ENCODE results near the gene PSMB1. TPM values are rescaled to one million over a fixed set of nuclear protein-coding genes. Genes with fewer than 3 reads are reported as not detected.

PSMB1 gene
- total and polyA plus RNA-seq, 9 of the 15 experiments (the other 6 are each of a cell fraction or from before 2014, with no cell fraction given): 447 to 2,953 (median 884) TPM

DNA sequence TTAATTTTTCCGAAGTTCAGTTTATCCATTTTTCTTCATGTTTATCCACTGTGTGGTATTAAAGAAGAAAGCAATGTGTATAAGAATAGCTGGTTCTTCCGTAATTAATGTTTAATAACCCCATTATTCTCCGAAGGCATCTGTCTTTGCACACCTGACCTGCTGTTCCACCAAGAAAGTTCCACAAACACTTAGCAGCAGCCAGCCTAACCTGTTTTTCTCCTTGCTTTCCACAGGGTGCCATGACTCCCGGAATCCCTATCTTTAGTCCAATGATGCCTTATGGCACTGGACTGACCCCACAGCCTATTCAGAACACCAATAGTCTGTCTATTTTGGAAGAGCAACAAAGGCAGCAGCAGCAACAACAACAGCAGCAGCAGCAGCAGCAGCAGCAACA lies 8.4 kb upstream of the PSMB1 start (continued):
- TF ChIP-seq, protein P1, sequence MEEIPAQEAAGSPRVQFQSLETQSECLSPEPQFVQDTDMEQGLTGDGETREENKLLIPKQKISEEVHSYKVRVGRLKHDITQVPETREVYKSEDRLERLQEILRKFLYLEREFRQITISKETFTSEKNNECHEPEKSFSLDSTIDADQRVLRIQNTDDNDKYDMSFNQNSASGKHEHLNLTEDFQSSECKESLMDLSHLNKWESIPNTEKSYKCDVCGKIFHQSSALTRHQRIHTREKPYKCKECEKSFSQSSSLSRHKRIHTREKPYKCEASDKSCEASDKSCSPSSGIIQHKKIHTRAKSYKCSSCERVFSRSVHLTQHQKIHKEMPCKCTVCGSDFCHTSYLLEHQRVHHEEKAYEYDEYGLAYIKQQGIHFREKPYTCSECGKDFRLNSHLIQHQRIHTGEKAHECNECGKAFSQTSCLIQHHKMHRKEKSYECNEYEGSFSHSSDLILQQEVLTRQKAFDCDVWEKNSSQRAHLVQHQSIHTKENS (CRISPR knock-in tag; IDR thresholded peaks at IDR 0.05): no peak
- TF ChIP-seq, protein P2, sequence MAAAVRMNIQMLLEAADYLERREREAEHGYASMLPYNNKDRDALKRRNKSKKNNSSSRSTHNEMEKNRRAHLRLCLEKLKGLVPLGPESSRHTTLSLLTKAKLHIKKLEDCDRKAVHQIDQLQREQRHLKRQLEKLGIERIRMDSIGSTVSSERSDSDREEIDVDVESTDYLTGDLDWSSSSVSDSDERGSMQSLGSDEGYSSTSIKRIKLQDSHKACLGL (CRISPR knock-in tag; IDR thresholded peaks at IDR 0.05; ENCODE audit: borderline replicate concordance, poor library complexity, severe bottlenecking): no peak
- TF ChIP-seq EGR1 (conservative IDR thresholded peaks at IDR 0.05): no peak
- no peak for TF ChIP-seq DNMT1 (IDR thresholded peaks at IDR 0.05)
- no peak for TF ChIP-seq MCM7 (IDR thresholded peaks at IDR 0.05)

DNA sequence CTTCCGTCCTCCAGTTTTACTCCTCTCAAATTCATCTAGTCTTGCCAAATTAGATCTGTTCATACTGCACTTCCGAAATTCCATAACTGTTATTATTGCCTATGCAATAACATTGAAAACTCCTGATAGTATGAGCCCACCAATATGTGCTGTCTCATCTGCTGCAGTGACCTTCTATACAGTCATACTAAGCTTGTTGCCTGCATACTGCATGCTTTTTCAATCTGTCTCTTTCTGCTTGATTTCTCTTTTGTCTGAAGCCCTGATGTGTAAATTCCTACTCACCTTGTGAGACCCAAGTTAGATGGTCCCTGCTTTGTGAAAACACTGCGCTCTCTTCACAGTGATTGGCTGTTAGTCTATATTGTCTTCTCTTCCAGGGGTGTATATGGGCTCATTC lies 2.2 kb upstream of the PSMB1 start:
- Histone ChIP-seq H4K20me1 (replicated peaks; ENCODE audit: control insufficient read depth, insufficient read depth, low read length) (peaks cover 24% of the 10 kb centered on the region), H3K27ac (ENCODE audit: extremely low read depth, low read depth, low read length) (peak overlapping the region; percentile 86), H3K27me3 (ENCODE audit: control insufficient read depth in 2 of 2, insufficient read depth in 2 of 2, low read length in 2 of 2) (no peaks in the 10 kb centered on the region), H3K36me3 (ENCODE audit: control insufficient read depth, insufficient read depth, low read length) (peaks cover 51% of the 10 kb centered on the region), H3K4me3 (peak overlapping the region; percentile 69), H2AFZ (ENCODE audit: low read depth, low read length) (no peak overlapping the region), H3K4me1 (replicated peaks in 1 of 2; ENCODE audit: control insufficient read depth in 2 of 2, insufficient read depth in 2 of 2, low read length in 2 of 2) (peaks cover 3 to 17% of the 10 kb centered on the region in 2 experiments; a peak in 4 of 5 replicates), H3K79me2 (ENCODE audit: control insufficient read depth, insufficient read depth, low read length) (peaks cover 86% of the 10 kb centered on the region), H3K9me1 (ENCODE audit: control insufficient read depth, insufficient read depth, low read length) (no peaks in the 10 kb centered on the region), H3K9me3 (replicated peaks; ENCODE audit: control insufficient read depth, insufficient read depth, low read depth, low read length) (no peaks in the 10 kb centered on the region), H3K4me2 (ENCODE audit: insufficient read depth, low read length) (peak overlapping the region; percentile 100), H3K9ac (ENCODE audit: insufficient read depth in 1 of 2, low read depth in 2 of 2, low read length in 2 of 2) (peak overlapping the region; percentile 1 to 94)
- ChIA-PET POLR2A (interaction anchor here (1.9 to 2.4 kb wide), 3 partner anchors 10 to 29 kb away, joined by 4 to 8 read pairs (median 6); partner anchors contain the start of gene PDCD2), CTCF (ENCODE audit: low intra/inter-chr PET ratio) (no interaction called here)
- FAIRE-seq: no peak
- intact Hi-C loops (cut with micrococcal nuclease) (loop anchor here (2.0 kb wide), 1 partner anchor 29 kb away; the partner anchor contains the start of gene PDCD2), in situ Hi-C loops (cut with MboI) (no loop called here)
- no peak for DNase-seq (ENCODE audit: extremely low read depth in 1 of 4, low spot score in 3 of 4)
- no peak for ATAC-seq
- 8% methylated on average over 3 of the region's 3 CpGs for WGBS (ENCODE audit: insufficient coverage, low coverage, missing lambda C conversion rate)
- BruUV-seq (replicated peaks): no TSS peak
- TF ChIP-seq C11orf30 (IDR thresholded peaks at IDR 0.05; ENCODE audit: low read depth) (peak; percentile 47; the same call in 1 of the 2 replicates), NFIC (IDR thresholded peaks at IDR 0.05) (peak; percentile 3; the same call in 1 of the 2 replicates), CHD2 (IDR thresholded peaks at IDR 0.05; ENCODE audit: low read depth, low read length) (no peak), ZNF431 (CRISPR knock-in tag; IDR thresholded peaks at IDR 0.05) (no peak), ZNF584 (CRISPR knock-in tag; IDR thresholded peaks at IDR 0.05; ENCODE audit: low read depth) (no peak), ZNF76 (CRISPR knock-in tag; IDR thresholded peaks at IDR 0.05; ENCODE audit: borderline replicate concordance) (no peak), NFE2 (IDR thresholded peaks at IDR 0.05; ENCODE audit: low read depth) (peak; percentile 63), ZNF586 (CRISPR knock-in tag; conservative IDR thresholded peaks at IDR 0.05) (no peak), KDM1A (IDR thresholded peaks at IDR 0.05) (0 out of 4 replicates have a peak, but pooled peaks of 1 of the 2 experiments have one; percentile 12), ZNF316 (IDR thresholded peaks at IDR 0.05) (peak; percentile 65), ETV6 (IDR thresholded peaks at IDR 0.05; ENCODE audit: borderline replicate concordance in 1 of 2, low read depth in 2 of 2, low read length in 1 of 2) (no peak), ETV6 (CRISPR knock-in tag; IDR thresholded peaks at IDR 0.05; ENCODE audit: borderline replicate concordance) (no peak), EP400 (IDR thresholded peaks at IDR 0.05) (no peak), BMI1 (IDR thresholded peaks at IDR 0.05; ENCODE audit: low read length) (no peak), CSDE1 (IDR thresholded peaks at IDR 0.05) (0 out of 4 replicates have a peak, but pooled peaks of 1 of the 2 experiments have one; percentile 46), SMARCA5 (IDR thresholded peaks at IDR 0.05) (0 out of 2 replicates have a peak, but pooled peaks have one; percentile 31)
- TF ChIP-seq, protein P3, sequence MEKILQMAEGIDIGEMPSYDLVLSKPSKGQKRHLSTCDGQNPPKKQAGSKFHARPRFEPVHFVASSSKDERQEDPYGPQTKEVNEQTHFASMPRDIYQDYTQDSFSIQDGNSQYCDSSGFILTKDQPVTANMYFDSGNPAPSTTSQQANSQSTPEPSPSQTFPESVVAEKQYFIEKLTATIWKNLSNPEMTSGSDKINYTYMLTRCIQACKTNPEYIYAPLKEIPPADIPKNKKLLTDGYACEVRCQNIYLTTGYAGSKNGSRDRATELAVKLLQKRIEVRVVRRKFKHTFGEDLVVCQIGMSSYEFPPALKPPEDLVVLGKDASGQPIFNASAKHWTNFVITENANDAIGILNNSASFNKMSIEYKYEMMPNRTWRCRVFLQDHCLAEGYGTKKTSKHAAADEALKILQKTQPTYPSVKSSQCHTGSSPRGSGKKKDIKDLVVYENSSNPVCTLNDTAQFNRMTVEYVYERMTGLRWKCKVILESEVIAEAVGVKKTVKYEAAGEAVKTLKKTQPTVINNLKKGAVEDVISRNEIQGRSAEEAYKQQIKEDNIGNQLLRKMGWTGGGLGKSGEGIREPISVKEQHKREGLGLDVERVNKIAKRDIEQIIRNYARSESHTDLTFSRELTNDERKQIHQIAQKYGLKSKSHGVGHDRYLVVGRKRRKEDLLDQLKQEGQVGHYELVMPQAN (IDR thresholded peaks at IDR 0.05; ENCODE audit: borderline replicate concordance): peak; percentile 52

Data from K562 (cell line).